GM10847 (cell line): ENCODE measurements around the gene RHAG.

Experiments used
- POLR2A ChIP-seq: IDR thresholded peaks from 2 replicates; pipeline ENCODE4 v1.6.1; 2011; ENCODE audit not compliant: insufficient read length; ENCODE audit errors: extremely low read depth

Gene RHAG

GRCh38 chr6:49582529-49582928, 54.1 kb downstream of the RHAG start:
- TF ChIP-seq POLR2A = no peak

- TF ChIP-seq POLR2A = no peak
These were observed 57.0 kb downstream of the RHAG start for GRCh38 chr6:49579649-49580048.

- TF ChIP-seq POLR2A = no peak
These were observed 60.0 kb downstream of the RHAG start for GRCh38 chr6:49576618-49577017.

GRCh38 chr6:49570474-49571079, 66.1 kb downstream of the RHAG start:
- no peak for TF ChIP-seq POLR2A

- TF ChIP-seq POLR2A = no peak
These were observed 70.8 kb downstream of the RHAG start for GRCh38 chr6:49565855-49566254.

GRCh38 chr6:49565261-49565660, 71.4 kb downstream of the RHAG start:
- TF ChIP-seq POLR2A = no peak

GRCh38 chr6:49564552-49564951, 72.1 kb downstream of the RHAG start:
- TF ChIP-seq POLR2A = no peak

- no peak for TF ChIP-seq POLR2A
These were observed 73.4 kb downstream of the RHAG start for GRCh38 chr6:49563006-49563886.

- TF ChIP-seq POLR2A = no peak
These were observed 78.4 kb downstream of the RHAG start for GRCh38 chr6:49558238-49558637.

- no peak for TF ChIP-seq POLR2A
These were observed 79.5 kb downstream of the RHAG start for GRCh38 chr6:49557177-49557576.

GRCh38 chr6:49556429-49556837, 80.2 kb downstream of the RHAG start:
- no peak for TF ChIP-seq POLR2A

- no peak for TF ChIP-seq POLR2A
These were observed 80.7 kb downstream of the RHAG start for GRCh38 chr6:49555951-49556350.
